ENCODE data around the gene FARS2.

FARS2 gene

DNA sequence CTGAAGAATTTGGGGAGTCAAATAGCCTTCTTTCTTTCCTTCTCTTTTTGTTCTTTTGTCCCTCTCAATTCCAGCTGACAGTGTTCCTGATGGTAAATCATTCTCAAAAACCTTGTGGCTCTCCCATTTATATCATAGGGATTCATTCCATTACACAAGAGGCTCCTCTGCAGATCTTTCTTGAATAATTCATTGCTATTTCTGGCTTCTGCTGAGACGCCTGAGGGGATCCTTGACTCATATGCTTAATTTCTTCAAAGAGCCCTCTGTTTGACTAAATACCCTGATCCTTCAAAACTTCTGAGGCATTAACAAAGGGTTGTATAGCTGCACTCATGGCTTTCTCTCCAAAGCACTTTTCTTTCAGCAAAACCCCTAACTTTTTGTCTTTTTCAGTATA lies 289.3 kb downstream of the FARS2 start:
- DNase-seq = no peak

DNA sequence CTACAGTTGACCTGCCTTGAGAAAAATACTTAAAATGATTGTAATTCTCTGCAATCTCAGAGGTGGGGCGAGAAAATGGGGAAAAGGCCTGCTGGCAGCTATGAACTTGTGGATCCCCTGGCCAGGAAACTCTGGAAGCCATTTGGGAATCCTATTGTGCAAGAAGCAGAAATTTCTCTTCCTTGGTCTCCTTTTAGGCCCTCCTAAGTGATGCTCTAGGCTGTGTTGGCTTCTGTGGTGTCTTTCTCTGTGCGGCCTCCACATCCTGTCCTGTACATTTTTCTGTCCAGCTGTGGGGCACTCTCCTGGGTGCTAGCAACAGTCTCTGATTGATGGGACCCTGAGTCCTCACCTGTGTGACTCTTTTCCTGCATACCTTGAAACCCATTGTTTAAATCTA lies 290.9 kb downstream of the FARS2 start:
- no peak for DNase-seq

- no peak for DNase-seq
These were observed 292.5 kb downstream of the FARS2 start for GRCh38 chr6:5553767-5554166.

DNA sequence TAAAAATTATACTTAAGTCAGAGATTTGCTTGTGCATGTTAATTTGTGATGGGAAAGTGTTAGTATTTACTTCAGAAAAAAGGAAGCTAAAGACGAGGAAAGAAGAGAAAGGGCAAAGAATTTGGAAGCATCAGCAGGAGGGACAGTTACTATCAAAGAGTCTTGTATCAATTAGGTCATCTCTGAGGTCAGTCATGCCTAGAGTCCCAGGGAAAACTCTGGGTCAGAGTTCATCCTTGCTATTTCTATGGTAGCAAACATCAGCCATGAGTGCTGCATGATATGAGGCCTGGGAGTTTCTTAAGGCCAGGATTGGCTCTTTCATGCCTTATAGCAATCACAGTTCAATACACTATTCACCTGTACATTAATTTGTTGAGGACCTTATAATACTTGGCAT lies 292.9 kb downstream of the FARS2 start:
- DNase-seq = no peak

DNA sequence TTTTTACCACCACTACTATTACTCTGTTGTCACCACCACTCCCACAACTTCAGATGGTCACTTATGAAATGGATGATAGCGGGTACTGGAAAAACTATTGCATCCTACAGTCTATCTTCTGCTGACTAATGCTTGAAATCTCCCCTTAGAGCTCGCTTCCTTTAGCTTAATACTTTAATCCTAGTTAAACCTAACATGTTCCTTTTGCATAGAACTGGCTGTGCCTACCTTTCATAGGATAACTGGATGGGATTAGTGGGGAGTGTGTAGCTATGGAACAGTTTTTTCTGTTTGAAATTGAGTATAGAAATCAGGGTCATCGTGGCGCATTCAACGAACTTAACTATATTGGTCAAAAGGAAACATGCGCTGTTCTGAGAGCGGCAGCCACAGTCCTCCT lies 294.7 kb downstream of the FARS2 start:
- no peak for DNase-seq

DNA sequence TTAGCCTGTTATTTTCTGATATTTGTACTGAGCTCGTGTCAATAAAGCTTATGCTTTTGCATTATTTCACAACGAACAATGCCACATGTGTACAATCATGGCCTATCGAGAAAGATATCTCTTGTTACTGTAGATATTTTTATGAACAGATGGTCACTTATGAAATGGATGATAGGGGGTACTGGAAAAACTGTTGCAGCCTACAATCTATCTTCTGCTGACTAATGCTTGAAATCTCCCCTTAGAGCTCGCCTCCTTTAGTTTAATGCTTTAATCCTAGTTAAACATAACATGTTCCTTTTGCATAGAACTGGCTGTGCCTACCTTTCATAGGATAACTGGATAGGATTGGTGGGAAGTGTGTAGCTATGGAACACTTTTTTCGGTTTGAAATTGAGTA lies 296.2 kb downstream of the FARS2 start:
- no peak for DNase-seq

GRCh38 chr6:5559651-5560050 lies 298.3 kb downstream of the FARS2 start:
- no peak for DNase-seq

- no peak for DNase-seq
These were observed 301.0 kb downstream of the FARS2 start for GRCh38 chr6:5562277-5562676.

DNA sequence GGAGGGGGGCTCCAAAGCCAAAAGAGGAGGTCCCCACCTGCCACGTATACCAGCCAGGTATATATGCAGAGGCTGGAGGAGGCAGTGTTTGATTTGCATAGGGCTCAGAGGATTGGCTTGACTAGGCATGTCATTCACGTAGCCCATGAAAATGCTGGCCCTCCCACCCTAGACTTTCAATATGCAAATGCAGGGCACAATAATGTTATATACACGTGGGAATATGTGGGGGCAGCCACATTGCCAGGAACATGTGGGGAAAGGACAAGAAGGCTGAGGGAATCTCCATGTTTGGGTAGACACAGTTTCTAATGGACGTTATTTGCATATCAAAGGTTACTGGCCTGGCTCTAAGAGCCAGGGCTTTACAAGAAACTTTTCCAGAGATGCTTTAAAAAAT lies 301.8 kb downstream of the FARS2 start:
- no peak for DNase-seq

DNA sequence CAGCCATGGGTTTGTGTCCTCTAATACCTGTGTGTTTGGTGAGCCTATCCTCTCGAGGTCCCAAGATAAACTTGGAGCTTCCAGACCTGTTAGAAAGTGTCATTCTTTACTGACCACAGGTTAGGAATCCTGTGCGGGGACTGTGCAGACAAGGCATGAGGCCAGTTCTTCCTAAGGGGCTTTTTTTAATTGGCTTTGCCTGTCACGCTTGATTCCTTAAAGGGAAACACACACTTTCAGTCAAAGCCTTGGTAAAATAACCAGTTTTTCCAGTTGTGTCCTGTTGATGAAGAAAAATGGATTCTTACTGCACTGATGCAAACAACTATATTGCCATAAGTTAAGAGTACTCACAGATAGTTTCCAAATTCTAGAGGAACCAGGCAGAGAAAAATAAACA lies 303.4 kb downstream of the FARS2 start:
- DNase-seq = peak; percentile 13

GRCh38 chr6:5565971-5566370 lies 304.7 kb downstream of the FARS2 start:
- DNase-seq = no peak

DNA sequence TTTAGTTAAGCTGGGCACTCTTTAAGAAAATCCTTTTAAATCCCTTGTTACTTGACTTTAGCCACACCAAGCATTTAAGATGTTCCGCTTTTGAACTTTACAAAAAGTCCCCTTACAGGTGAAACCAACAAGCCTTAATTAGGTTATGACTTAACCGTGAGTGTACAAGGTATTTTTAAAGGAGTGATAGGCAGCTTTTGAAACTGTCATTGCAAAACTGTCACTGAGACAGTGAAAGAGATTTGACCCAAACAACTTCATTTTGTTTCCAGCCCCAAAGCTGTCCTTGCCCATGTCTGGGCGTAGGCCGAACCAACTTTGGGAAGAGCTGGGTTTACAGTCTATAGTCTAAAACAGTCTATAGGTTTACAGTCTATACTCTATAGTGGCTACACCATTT lies 305.4 kb downstream of the FARS2 start:
- no peak for DNase-seq

GRCh38 chr6:5567352-5567751 lies 306.0 kb downstream of the FARS2 start:
- DNase-seq = no peak

DNA sequence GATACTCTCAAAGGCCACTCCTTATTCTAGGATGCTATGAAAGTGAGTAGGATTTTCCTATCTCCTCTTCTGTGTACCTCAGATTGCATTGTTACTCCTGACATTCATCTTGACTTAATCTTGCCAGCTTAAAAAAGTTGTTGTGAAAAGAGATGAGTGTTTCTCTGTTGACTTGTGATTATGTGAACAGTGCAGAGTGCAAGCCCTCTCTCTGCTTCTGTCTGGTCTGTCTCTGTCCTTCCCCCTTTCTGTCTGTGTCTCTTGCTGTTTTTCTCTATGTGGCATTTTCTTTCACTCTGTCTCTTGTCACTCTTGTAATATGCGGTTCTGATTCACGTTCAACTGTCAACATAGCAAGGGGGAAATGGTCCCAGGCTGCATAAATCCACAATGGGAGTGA lies 306.6 kb downstream of the FARS2 start:
- no peak for DNase-seq

DNA sequence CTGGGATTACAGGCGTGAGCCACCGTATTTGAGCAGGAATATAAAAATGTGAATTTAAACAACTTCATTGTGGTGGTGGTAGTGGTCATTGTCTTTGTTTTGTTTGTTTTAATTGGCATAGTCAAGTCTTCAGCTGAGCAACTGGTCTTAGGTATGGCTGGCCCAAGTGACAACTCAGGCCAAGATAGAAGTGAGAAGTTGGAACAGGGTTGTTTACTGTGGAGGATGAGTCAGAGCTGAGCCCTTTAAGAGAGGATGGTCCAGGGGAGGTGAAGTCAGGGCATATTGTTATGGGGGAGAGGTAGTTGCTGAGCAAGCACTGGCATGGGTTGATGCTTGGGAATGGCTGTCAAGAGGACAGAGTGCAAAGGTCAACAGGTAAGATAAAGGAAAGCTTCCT lies 308.2 kb downstream of the FARS2 start:
- DNase-seq = no peak

DNA sequence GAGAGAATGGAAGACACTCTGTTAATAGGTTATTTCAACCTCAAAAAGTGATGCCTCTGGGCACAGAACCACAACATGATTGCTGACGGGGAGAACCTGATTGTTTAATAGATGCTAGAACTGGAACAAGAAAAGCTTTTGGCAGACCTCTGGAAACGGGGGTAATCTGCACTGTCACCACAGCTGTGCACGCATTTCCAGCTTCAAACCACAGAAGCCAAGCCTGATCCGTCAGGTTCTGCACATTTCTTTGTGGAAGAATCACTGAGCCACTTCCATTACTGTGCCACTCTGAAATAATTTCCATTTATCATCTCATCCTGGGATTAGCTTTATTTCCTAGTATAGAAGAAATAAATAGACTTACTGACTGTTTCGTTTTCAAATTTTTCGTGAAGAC lies 309.3 kb downstream of the FARS2 start:
- peak; percentile 12 for DNase-seq

- DNase-seq = no peak
These were observed 319.6 kb downstream of the FARS2 start for GRCh38 chr6:5580736-5581581.

DNA sequence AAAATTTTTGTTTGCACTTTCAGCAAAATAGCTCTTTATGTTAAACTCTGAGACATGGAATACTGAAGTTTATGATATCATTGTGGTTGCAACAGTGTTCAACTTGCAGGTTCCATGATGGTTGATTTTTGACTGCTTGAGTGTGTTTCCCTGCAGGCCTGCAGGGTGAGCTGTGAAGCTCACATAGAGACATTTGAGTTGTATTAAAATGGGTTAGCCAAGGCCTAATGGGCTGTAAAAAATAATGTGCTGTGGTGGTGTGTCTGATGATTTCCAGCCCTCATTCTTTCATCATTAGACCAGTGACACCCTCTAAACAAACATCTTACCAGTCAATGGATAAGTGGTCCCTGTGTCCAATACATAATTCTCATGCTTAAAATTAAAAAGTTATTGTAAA lies 321.4 kb downstream of the FARS2 start:
- peak; percentile 48 for DNase-seq

DNA sequence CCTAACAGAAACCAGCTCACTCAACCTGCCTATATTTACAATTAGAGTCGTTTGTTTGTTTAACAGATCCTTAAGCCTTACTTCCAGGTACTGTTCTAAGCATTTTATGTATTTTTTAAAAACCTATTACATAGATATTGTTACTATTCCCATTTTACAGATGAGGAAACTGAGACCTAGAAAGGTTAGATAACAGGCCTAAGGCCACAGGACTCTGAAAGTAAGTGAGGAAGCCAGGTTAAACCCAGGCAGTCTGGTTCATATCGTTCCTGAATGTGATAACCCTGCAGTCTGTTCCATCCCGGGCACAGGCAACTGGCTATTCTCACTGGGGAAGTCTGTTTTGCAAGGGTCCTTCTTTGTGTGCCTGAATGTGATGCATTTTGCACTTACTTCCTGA lies 322.2 kb downstream of the FARS2 start:
- no peak for DNase-seq

- no peak for DNase-seq
These were observed 322.8 kb downstream of the FARS2 start for GRCh38 chr6:5584078-5584482.

DNA sequence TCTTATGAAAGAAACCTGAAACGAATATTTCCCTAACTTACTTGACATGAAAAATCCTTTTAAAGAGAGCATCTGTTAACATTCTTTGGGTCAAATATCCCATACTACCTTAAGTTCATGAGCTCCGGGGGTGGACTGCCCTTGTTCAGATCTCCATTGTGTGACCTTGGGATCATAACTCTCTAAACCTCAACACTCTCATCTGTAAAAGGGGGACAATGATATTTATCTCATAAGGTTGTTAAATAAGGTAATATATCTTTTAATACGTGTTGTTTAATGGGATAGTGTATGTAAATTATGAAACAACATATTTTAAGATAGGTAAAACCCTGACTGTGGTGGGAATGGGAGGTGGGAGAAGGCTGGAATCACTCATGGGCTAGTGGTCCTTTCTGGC lies 326.3 kb downstream of the FARS2 start:
- no peak for DNase-seq

- DNase-seq = no peak
These were observed 328.3 kb downstream of the FARS2 start for GRCh38 chr6:5589422-5590141.

- peak; percentile 96 for DNase-seq
These were observed 328.9 kb downstream of the FARS2 start for GRCh38 chr6:5590187-5590586.

DNA sequence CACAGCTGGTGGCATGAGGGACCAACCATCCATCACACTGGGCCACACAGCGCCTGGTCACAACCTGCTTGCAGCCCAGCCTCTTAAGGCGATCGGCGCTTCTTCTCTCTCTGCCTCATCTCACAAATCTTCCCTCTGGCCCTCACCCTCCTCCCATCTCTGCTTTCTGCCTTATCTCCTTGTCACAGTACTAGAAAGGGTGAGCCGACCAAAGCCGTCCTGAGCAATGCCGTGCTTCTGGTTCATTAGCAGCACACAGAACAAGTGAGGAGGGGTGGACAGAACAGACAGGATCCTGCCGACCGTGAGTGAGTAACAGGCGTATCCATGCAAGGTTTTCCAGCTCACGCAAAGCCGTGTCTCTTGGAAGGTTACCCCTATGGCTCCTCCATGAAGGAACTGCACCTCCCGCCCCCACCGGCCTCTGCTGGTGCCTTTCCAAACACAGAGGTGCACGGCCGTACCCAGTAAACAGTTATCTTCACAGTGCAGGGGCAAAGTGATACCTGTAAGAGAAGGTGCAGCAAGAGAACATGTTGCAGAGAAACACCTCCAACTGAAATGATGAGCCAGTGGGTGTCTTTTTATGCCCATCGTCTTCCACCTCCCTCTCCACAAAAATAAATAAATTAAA lies 331.7 kb downstream of the FARS2 start:
- no peak for DNase-seq

Data from NCI-H2029 (cell line).